ENCODE data around the gene ZFYVE9. TPM values are rescaled to one million over a fixed set of nuclear protein-coding genes. Genes with fewer than 3 reads are reported as not detected.
A peak's percentile ranks its signal among the peaks of the same experiment; 100 is the strongest.

ZFYVE9 gene
- total and polyA plus RNA-seq, 9 of the 15 experiments (the other 6 are each of a cell fraction or from before 2014, with no cell fraction given), result 0.52 to 14.4 (median 8.9) TPM

DNA sequence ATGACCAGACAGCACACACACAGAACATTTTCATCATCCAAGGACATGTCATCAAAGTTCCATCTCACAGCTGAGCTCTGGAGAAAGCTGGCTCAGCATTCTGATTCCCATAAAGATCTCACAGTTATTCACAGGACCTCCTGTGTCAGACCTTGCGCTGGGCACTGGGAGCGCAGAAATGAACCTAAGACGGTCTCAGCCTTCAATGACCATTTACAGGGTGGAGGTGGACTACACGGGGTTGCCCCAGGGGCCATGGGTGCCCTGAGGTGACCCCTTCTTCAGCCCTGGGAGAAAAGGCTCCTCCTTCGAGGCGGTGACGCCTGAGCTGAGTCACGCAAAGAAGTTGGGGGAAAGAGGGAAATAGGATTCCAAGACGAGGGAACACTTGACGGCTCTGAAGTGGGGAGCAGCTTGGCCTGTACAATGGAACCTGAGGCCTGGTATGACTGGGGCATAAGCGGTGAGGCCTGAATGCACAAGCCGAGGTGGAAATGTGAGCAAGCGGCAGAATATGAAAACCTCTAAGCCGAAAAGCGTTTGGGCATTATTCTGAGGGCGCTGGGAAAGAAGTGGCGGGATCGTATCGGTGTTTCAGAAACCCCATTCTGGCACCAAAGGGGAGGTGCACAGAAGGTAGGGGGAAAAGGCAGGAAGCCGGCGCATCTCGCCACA lies 223.3 kb downstream of the ZFYVE9 start (continued):
- TF ChIP-seq JUND (IDR thresholded peaks at IDR 0.05; ENCODE audit: borderline replicate concordance, low read depth, low read length), result peak; percentile 92
- peak; percentile 89; the same call in 2 of the 3 replicates for TF ChIP-seq JUND (tag; IDR thresholded peaks at IDR 0.05; ENCODE audit: borderline replicate concordance, low read depth, low read length)
- peak; percentile 59 for TF ChIP-seq ATF7 (IDR thresholded peaks at IDR 0.05)
- TF ChIP-seq, protein P1, sequence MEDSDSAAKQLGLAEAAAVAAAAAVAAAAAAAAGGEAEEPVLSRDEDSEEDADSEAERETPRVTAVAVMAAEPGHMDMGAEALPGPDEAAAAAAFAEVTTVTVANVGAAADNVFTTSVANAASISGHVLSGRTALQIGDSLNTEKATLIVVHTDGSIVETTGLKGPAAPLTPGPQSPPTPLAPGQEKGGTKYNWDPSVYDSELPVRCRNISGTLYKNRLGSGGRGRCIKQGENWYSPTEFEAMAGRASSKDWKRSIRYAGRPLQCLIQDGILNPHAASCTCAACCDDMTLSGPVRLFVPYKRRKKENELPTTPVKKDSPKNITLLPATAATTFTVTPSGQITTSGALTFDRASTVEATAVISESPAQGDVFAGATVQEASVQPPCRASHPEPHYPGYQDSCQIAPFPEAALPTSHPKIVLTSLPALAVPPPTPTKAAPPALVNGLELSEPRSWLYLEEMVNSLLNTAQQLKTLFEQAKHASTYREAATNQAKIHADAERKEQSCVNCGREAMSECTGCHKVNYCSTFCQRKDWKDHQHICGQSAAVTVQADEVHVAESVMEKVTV (CRISPR knock-in tag; IDR thresholded peaks at IDR 0.05), result no peak
- no peak for TF ChIP-seq CHD1 (IDR thresholded peaks at IDR 0.05; ENCODE audit: low read length)
- no peak for TF ChIP-seq PYGO2 (tag; IDR thresholded peaks at IDR 0.05)
- TF ChIP-seq C11orf30 (IDR thresholded peaks at IDR 0.05; ENCODE audit: low read depth), result peak; percentile 97
- TF ChIP-seq HSF4 (CRISPR knock-in tag; IDR thresholded peaks at IDR 0.05; ENCODE audit: borderline replicate concordance), result peak; percentile 34; the same call in 1 of the 2 replicates
- TF ChIP-seq TAL1 (IDR thresholded peaks at IDR 0.05), result 0 out of 2 replicates have a peak, but pooled peaks have one; percentile 4
- peak; percentile 70 for TF ChIP-seq ARID1B (IDR thresholded peaks at IDR 0.05)
- TF ChIP-seq ZZZ3 (IDR thresholded peaks at IDR 0.05), result no peak
- peak; percentile 81 for TF ChIP-seq NR1H2 (CRISPR knock-in tag; IDR thresholded peaks at IDR 0.05)
- TF ChIP-seq, protein P2, sequence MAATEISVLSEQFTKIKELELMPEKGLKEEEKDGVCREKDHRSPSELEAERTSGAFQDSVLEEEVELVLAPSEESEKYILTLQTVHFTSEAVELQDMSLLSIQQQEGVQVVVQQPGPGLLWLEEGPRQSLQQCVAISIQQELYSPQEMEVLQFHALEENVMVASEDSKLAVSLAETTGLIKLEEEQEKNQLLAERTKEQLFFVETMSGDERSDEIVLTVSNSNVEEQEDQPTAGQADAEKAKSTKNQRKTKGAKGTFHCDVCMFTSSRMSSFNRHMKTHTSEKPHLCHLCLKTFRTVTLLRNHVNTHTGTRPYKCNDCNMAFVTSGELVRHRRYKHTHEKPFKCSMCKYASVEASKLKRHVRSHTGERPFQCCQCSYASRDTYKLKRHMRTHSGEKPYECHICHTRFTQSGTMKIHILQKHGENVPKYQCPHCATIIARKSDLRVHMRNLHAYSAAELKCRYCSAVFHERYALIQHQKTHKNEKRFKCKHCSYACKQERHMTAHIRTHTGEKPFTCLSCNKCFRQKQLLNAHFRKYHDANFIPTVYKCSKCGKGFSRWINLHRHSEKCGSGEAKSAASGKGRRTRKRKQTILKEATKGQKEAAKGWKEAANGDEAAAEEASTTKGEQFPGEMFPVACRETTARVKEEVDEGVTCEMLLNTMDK (IDR thresholded peaks at IDR 0.05; ENCODE audit: borderline replicate concordance, insufficient read depth, low read depth, low read length, poor library complexity, severe bottlenecking), result no peak
- no peak for TF ChIP-seq NR2F6 (CRISPR knock-in tag; IDR thresholded peaks at IDR 0.05)
- TF ChIP-seq ZNF140 (CRISPR knock-in tag; IDR thresholded peaks at IDR 0.05), result no peak
- TF ChIP-seq RBM17 (IDR thresholded peaks at IDR 0.05; ENCODE audit: borderline replicate concordance, low read depth, low read length), result no peak
- peak; percentile 51; the same call in 1 of the 2 replicates for TF ChIP-seq SOX6 (IDR thresholded peaks at IDR 0.05)
- no peak for TF ChIP-seq FOXJ3 (CRISPR knock-in tag; IDR thresholded peaks at IDR 0.05)
- peak; percentile 41; the same call in 1 of the 2 replicates for TF ChIP-seq SMARCC2 (IDR thresholded peaks at IDR 0.05; ENCODE audit: low read depth)

All from K562 (cell line).